A673 (cell line): ENCODE results near the gene OR5F1. TPM values are rescaled to one million over a fixed set of nuclear protein-coding genes. Genes with fewer than 3 reads are reported as not detected.

Source experiments
- Bru-seq: library from RNA; stranded (reverse); fragments of 400-500 nt; gene quantifications from one replicate; lab custom pipeline; 2021; lab: Mats Ljungman, UMichigan
- BruChase-seq, 2 experiments: library from RNA; stranded (reverse); fragments of 400-500 nt; gene quantifications; one replicate each; lab custom pipeline; 2021; lab: Mats Ljungman, UMichigan
- BruUV-seq: library from RNA; stranded (reverse); fragments of 400-500 nt; replicated peaks from 2 replicates; lab custom pipeline; 2021; lab: Mats Ljungman, UMichigan
- CTCF ChIA-PET: fragments of 300-600 bp; sonication (Branson Sonifier 250); formaldehyde crosslinking; loops from one replicate; lab custom pipeline; 2022; ENCODE audit warnings: antibody characterized with exemption; lab: Charles Lee
- POLR2A ChIA-PET: fragments of 300-600 bp; sonication (Branson Sonifier 250); formaldehyde crosslinking; loops from one replicate; lab custom pipeline; 2022; ENCODE audit warnings: antibody characterized with exemption; ENCODE audit not compliant: low non-redundant PET; lab: Charles Lee
- DNase-seq: peaks from one replicate; pipeline ENCODE4 v3.0.0-alpha.2; 2015; ENCODE audit warnings: low spot score
- H3K27ac ChIP-seq: fragments of 200-600 bp; sonication (generic); 2 replicates; pipeline ENCODE4 v1.5.1; 2016; ENCODE audit warnings: mixed run types, low read depth, mild to moderate bottlenecking, mixed read lengths, antibody characterized with exemption, low read length; ENCODE audit not compliant: poor library complexity, severe bottlenecking
- H3K27me3 ChIP-seq: fragments of 200-600 bp; sonication (generic); replicated peaks from 2 replicates; pipeline ENCODE4 v1.6.1; 2017; ENCODE audit warnings: mixed run types, low read depth, mild to moderate bottlenecking, mixed read lengths, antibody characterized with exemption, low read length; ENCODE audit not compliant: insufficient read depth, poor library complexity
- H3K36me3 ChIP-seq: fragments of 200-600 bp; sonication (generic); 2 replicates; pipeline ENCODE4 v1.6.1; 2016; ENCODE audit warnings: mixed run types, mild to moderate bottlenecking, mixed read lengths, antibody characterized with exemption, low read length; ENCODE audit not compliant: insufficient read depth, poor library complexity, severe bottlenecking
- H3K4me1 ChIP-seq: fragments of 200-600 bp; sonication (generic); 2 replicates; pipeline ENCODE4 v1.6.1; 2017; ENCODE audit warnings: mixed run types, mild to moderate bottlenecking, mixed read lengths, antibody characterized with exemption, low read length; ENCODE audit not compliant: insufficient read depth, poor library complexity, severe bottlenecking
- H3K4me3 ChIP-seq: fragments of 200-600 bp; sonication (generic); 2 replicates; pipeline ENCODE4 v1.5.1; 2016; ENCODE audit warnings: low read depth, mixed run types, mild to moderate bottlenecking, mixed read lengths, low read length; ENCODE audit not compliant: poor library complexity, severe bottlenecking
- H3K9me3 ChIP-seq: fragments of 200-600 bp; sonication (generic); 2 replicates; pipeline ENCODE4 v1.6.1; 2016; ENCODE audit warnings: mixed run types, low read depth, mild to moderate bottlenecking, mixed read lengths, antibody characterized with exemption, low read length; ENCODE audit not compliant: poor library complexity, severe bottlenecking
- CTCF ChIP-seq: fragments of 300-800, 200-600 bp; sonication (generic); conservative IDR thresholded peaks from 2 replicates; pipeline ENCODE4 v1.5.1; 2017; ENCODE audit warnings: low read depth, mild to moderate bottlenecking, antibody characterized with exemption, low read length, moderate library complexity, mixed read lengths
- EZH2 ChIP-seq: fragments of 200-600 bp; sonication (generic); IDR thresholded peaks from 2 replicates; pipeline ENCODE4 v1.6.1; 2017; ENCODE audit warnings: borderline replicate concordance, low read depth, mild to moderate bottlenecking, mixed read lengths, antibody characterized with exemption, low read length; ENCODE audit not compliant: poor library complexity, severe bottlenecking
- intact Hi-C: fragments of 100-400 bp; cut with micrococcal nuclease; formaldehyde crosslinking; loops from one replicate; pipeline ENCODE4 v1.10.0; 2022; ENCODE audit not compliant: unreplicated experiment
- long read RNA-seq: library from polyadenylated mRNA; stranded (forward); transcript quantifications from one replicate; pipeline ENCODE4 v2.0.0, GENCODE V29; 2022
- total RNA-seq: library from RNA; stranded (reverse); gene quantifications from 2 replicates; pipeline ENCODE4 v1.2.3, GENCODE V29; 2021

Gene OR5F1
- total RNA-seq, result not detected in 2 replicates
- not detected for Bru-seq, nascent RNA
- not detected for BruChase-seq, experiment 1, labeled RNA remaining after a 2-hour chase
- not detected for BruChase-seq, experiment 2, labeled RNA remaining after a 6-hour chase
- long read RNA-seq, result 0 reads

GRCh38 chr11:55994525-55994924, at the start of gene OR5F1:
TSS of gene OR5F1 (minus strand) at chr11:55994625. CDS start at chr11:55994625, 0 bp downstream.
- BruUV-seq, result no TSS peak
- H3K4me1 ChIP-seq, result no peaks in the 10 kb centered on the region
- no peak within 1 kb of the TSS for H3K27ac ChIP-seq
- DNase-seq, result no peak
- ChIA-PET POLR2A (no interaction called here), CTCF (no interaction called here)
- peaks cover 4% of the 10 kb centered on the region for H3K9me3 ChIP-seq
- no peak for TF ChIP-seq CTCF
- no peak for TF ChIP-seq EZH2
- no peaks in the 10 kb centered on the region for H3K36me3 ChIP-seq
- intact Hi-C loops, result no loop called here
- H3K27me3 ChIP-seq, result no peaks in the 10 kb centered on the region
- H3K4me3 ChIP-seq, result no peak within 1 kb of the TSS

- no peaks in the 10 kb centered on the region for H3K4me1 ChIP-seq
- CTCF ChIA-PET, result no interaction called here
- no peak within 1 kb of the TSS for H3K27ac ChIP-seq
- no TSS peak for BruUV-seq
- DNase-seq, result no peak
- POLR2A ChIA-PET, result no interaction called here
- no peak within 1 kb of the TSS for H3K4me3 ChIP-seq
- no peaks in the 10 kb centered on the region for H3K27me3 ChIP-seq
- intact Hi-C loops, result loop anchor here (1.0 kb wide), 1 partner anchor 21 kb away; no protein-coding TSS in a partner anchor
- TF ChIP-seq CTCF (no peak), EZH2 (no peak)
- H3K9me3 ChIP-seq, result peaks cover 15% of the 10 kb centered on the region
- no peaks in the 10 kb centered on the region for H3K36me3 ChIP-seq
These were observed 32.9 kb upstream of the OR5F1 start, which contains the start of gene OR5AS1 for GRCh38 chr11:56027354-56027753. TSS of gene OR5AS1 (plus strand) at chr11:56027654. CDS start at chr11:56030419, 2,765 bp downstream.

- no TSS peak for BruUV-seq
- no peak for DNase-seq
- Histone ChIP-seq H3K27ac (no peak overlapping the region), H3K36me3 (no peaks in the 10 kb centered on the region), H3K4me3 (no peak overlapping the region), H3K9me3 (peaks cover 15% of the 10 kb centered on the region), H3K27me3 (no peaks in the 10 kb centered on the region), H3K4me1 (no peaks in the 10 kb centered on the region)
- intact Hi-C loops, result no loop called here
- ChIA-PET CTCF (no interaction called here), POLR2A (no interaction called here)
- TF ChIP-seq EZH2, result no peak
- no peak for TF ChIP-seq CTCF
These were observed 19.4 kb upstream of the OR5F1 start for GRCh38 chr11:56013805-56014204.
